ENCODE measurements around the gene SLCO4A1.

The SLCO4A1 gene

DNA sequence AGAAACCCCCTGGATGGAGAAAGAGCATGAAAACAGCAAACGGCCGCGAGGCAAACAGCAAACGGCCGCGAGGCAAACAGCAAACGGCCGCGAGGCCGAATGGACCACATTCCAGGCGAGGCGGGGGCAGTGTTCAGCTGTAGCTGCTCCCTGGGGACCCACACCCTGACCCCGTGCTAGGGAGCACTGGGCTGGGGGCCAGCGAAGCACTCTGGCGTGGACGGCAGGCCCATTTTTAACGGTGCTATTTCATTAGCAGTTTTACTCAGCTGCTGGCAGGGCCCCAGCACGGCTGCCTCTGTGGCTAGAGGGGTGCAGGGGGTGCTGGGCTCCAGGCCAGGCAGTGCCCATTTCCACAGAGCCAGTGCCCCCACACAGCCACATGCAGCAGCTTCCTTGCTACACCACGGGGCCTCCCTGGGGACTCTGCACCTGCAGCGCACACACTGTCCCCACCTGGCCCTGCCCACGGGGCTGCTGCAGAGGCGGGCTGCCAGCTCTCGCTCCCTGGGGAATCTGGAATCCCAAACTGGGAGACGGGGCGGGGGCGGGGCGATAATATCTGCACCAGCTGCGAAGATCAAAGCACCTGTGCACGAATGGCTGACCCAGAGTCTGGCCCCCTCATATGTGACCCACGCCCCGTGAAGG, 35.6 kb upstream of the SLCO4A1 start:
- DNase-seq, result no peak

GRCh38 chr20:62607366-62608217, 34.7 kb upstream of the SLCO4A1 start:
- DNase-seq, result no peak

DNA sequence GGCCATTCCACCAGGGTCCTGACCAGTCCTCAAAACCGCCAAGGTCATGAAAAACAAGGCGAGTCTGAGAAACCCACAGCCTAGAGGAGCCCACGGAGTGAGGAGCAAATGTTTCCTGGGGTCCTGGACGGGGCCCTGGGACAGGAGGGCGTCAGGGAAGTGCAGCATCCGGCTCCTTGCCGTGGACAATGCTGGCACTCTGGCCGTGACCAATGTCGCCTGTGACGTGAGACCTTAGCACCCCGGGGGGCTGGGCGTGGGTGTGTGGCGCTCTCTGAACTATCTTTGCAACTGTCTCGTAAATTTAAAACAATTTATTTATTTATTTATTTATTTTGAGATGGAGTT, 34.1 kb upstream of the SLCO4A1 start:
- DNase-seq, result no peak

DNA sequence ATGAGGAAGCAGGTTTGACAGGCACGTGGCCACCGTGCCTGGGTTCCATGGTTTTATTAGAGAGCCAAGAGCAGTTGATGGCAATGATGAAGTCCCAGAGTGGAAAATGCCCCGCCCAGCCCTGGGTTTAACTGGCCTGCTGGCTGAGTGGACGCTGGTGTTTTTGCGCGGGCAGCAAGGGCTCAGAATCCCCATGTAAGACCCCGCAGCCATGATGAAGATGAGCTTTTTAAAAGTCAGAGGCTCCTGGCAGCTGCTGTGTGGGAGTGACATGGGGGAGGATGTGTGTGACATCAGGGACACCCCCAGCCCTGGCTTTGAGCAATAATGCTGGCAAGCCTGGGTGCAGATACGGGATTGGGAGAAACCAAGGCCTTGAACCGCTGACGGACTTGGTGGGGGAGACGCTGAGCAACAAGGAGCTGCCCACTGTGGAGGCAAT, 33.0 kb upstream of the SLCO4A1 start:
- no peak for DNase-seq

DNA sequence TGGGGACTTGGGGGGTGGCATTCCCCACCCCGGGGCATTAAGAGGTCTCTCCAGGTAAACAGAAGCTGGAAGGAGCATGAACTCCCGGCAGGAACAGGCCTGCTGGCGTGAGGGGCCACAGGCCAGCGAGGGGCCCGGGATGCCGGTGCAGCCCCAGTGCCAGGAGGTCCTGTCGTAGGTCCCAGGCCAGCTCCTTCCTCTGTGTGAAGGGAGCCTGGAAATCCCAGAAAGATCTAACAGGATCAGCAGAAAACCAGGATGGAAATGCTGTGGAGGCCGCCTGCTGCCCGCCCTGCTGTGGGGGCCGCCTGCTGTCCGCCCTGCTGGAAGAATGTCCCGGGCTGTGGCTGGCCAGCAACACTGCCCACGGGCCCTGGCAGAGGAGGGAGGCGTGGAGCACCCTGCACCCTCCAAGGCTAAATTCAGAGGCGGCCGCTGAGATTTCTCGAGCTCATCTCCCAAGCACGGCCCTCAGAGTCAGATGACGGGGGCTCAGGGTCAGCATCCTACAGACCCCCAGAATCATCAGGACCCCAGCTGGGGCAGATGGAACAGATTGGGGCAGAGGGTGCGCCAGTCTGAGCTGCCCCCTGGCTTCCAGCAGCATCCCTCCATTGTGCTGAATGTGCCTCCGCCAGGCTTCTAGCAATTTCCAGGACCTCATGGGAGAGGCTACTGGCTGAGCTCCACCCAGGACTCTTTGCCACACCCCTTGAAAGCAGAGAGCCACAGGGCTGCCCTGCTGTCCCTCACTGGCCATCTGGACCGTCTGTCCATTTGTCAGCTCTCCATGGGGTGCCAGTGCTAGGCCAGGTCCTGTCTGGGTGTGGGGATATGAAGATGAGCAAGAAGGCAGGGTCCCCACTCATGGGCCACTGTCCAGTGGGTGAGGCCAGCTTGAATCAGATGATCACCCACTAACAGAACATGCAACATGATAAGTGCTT, 32.2 kb upstream of the SLCO4A1 start:
- DNase-seq, result no peak

DNA sequence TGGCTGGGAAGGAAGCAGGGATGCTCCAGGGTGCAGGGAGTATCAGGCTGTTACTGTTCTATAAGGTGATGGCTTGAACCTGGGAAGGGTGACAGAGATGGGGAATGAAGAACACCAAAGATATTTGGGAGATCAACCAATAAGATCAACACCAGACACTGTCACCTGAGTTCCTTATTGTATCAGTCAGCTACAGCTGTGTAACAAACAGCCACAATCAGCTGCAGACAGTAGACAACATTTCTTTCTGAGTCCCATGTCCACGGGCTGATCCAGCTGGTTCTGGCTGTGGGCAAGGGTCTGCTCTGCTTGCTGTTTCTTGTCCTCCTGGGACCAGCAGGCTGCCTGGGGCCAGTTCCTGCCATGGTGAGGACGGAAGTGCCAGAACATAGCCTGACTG, 31.3 kb upstream of the SLCO4A1 start:
- no peak for DNase-seq

DNA sequence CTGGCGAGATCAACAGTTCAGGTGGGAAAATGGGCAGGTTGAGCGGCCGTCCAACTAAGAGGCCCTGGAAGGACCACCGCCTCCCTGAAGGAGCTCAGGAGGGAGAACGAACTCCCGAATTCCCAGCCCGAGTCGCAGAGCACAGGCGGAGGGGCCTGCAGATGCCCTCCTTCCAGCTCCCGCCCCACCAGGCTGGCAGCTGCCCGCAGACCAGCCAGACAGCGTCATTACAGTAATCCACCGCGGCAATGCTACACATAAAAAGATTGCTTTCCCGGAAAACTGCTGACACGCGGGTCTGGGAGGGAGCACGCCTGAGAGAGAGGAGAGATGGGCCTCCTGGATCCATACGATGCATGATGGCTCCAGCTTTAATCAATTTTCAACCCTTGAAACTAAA, 30.5 kb upstream of the SLCO4A1 start:
- no peak for DNase-seq

GRCh38 chr20:62614085-62614960, 28.0 kb upstream of the SLCO4A1 start:
- DNase-seq, result no peak

DNA sequence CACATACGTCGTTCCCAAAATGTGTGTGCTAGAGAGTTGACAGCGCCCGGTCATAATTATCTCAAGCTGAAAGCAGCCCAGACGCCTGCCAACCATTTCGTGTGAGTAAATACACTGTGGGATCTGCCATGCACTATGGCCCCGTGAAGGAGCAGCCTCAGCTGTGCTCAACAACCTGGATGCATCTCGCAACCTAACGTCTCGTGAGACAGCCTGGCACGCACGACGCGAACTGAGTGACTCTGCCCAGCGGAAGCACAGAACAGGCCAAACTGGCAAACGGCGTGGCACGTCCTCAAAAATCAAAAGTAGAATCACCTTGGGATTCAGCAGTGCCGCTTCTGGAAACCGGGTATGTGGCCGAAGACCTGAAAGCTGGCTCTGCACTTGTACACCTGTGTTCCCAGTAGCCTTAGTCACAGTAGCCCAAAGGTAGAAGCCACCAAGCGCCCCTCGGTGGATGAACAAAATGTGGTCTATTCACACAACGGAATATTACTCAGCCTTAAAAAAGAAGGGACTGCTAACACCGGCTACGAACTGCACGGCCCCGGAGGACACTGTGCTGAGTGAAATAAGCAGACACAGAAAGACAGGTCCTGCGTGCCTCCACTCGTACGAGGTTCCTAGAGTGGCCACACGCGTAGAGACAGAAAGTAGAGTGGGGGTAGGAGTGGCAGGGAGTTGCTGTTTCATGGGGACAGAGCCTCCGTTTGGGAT, 27.2 kb upstream of the SLCO4A1 start:
- DNase-seq, result no peak

- DNase-seq, result no peak
Observed at GRCh38 chr20:62615750-62616251, 26.5 kb upstream of the SLCO4A1 start.

DNA sequence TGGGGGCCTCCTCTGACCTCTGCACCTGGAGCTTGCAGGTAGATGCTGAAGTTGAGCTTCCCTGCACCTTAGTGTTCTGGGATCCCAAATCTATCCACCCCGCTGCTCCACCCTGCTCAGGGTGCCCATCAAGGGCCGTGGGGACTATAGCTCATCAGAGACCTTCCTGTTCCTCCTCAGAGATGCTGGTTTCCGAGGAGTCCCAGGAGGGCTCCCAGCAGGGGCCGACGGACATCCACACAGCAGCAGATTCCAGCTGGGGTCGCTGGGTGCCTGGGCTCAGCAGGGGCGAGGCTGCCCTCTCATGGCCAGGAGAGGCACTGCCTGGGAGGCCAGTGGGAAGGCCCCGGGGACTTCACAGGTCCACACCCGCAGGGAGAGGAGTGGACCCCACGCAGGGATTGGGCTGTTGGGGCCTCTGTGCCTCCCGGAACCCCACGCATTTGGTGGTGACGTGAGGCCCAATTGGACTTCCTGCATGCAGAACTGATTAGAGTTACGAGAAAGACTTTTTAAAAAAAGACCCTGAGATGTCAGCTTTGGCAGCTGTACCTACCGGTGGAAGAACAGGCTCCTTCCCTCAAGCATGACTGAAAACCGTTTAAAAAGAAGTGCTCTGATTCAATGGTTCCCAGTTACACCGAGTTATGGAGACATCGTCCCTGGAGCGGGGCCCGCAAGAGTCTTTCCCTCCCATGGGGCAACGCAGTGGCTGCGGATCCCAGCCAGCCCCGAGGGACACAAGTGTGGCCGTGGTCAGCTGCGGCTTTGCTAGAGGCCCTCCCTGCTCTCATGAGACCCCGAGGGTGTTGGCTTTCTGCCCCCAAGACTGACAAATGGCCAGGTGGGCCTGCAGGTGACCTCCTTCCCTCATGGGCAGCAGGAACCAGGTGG, 25.3 kb upstream of the SLCO4A1 start:
- DNase-seq, result no peak

DNA sequence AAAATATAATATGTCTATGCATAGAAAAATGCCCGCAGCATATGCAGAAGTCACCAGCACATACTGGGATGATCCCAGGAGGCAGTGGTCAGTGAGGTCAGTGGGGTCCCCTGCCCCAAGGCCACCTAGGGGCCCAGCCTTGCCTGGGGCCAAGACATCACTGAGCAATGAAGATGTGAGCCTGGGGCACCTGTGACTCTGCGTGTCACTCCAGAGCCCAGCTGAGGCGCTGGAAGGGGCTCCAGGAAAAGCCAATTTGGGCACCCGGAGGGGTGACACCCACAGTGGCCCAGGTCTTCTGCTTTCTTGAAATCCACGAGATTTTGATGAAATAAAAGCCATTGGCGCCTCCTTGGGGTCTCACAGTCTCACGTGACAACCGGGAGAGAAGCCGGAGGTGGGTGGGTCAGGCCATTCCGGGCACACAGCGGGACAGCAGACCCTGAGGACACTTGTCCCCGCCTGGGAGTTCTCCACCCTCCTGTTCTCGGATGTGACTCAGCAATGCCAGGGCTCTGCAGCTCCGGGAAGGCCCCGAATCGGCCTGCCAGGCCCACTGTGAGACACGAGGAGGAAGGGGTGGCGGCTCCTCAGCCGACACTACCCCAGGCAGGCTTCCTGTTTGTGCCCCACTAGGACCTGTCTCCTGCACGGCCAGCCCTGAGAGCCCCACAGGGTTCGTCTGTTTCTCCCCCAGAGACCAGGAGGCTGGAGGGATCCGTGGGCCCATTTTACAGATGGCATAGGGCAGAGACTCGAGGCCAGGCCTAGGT, 24.4 kb upstream of the SLCO4A1 start:
- DNase-seq, result no peak

DNA sequence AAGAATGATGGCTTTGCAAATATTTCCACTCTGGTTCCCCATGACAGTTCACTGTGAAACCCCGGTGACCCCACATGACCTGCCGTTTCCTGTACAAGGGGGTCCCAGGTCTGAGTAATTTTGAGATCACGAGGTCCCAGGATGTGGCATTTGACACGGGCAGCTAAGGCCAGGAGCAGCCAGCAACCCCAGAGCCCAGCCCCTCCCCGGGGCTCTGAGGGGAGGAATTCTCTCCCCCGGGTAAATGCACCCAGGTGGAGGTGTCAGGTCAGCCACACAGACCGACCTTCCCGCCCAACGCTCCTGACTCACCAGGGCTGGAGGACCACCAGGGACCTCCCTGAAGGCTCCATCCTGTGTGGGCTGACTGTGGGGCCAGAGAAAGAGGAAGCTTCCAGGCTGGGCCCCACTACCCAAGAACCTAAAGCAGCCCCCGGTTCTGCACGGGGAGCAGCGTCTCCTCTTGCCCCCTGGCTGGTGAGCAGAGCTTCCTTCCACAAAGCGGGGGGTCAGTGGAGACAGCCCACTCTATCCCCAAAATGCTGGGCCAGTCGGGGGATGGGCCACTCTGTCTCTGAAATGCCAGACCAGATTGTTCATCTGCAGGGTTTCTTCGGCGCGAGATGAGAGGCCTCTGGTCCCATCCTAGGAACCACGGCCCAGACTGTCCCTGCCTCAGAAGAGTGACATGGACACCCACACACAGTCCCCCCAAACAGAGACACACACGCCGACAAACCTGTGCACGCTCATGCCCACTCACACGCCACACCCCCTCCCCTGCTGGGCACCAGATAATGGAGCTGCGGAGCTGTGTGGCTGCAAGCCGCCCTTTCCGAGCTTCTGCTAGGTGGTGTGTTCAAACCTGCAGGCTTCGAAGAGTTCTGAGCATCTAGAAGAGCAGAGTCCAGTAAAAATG, 23.4 kb upstream of the SLCO4A1 start:
- DNase-seq, result no peak

DNA sequence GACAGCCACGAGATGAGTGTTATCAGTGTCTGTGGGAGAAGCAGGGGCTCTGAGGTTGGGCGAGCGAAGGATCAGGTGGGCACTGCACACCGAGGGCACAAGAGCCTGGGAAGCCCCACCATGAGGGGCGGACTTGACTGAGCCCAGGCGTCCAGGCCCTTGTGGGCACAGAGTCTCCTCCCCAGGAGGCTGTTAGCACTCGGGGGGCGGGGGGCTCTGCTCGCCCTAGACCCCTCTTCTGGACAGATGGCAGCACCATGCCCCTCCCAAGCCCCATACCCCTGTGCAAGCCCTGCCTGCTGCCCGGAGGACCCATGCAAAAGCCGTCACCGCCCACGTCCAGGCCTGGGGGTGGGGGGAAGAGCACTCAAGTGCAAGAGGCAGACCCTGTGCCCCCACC, 21.7 kb upstream of the SLCO4A1 start:
- DNase-seq, result no peak

DNA sequence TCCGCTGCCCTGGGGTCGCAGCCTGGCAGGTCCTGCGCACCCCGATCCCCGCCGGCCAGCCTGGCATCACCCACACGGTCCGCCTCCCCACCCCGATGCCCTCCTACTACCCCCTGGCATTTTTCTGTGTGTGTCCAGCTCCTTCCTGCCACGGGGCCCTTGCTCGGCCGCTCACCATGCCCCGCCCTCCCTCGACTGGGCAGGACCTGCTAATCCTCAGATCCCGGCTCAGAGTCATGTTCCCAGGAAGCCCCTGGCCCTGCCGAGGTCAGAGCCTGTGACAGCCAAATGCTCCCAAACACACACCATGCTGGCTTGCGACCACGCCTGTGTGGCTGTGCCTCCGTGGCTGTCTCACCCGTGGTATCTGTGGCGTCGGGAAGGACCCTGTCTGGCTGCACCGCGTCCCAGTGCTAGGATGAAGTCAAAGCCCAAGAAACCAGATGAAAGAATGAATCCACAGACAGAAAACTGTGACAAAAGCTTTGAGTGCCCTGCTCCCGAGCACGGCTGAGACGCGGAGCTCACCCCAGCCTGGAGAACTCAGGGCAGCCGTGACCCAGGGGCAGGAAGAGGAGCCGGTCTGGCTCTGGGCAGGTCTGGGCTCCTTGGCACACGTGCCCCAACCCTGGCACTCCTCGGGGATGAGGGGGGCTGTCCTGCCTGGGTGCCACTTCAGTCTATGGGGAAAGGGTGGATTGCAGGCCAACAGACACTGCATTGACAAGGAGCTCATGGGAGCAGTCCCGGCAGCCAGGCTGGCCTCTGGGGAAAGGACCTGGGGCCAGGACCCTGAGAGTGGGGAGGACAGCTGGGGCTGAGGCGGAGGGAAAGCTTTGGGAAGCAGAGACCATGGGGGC, 20.8 kb upstream of the SLCO4A1 start:
- no peak for DNase-seq

DNA sequence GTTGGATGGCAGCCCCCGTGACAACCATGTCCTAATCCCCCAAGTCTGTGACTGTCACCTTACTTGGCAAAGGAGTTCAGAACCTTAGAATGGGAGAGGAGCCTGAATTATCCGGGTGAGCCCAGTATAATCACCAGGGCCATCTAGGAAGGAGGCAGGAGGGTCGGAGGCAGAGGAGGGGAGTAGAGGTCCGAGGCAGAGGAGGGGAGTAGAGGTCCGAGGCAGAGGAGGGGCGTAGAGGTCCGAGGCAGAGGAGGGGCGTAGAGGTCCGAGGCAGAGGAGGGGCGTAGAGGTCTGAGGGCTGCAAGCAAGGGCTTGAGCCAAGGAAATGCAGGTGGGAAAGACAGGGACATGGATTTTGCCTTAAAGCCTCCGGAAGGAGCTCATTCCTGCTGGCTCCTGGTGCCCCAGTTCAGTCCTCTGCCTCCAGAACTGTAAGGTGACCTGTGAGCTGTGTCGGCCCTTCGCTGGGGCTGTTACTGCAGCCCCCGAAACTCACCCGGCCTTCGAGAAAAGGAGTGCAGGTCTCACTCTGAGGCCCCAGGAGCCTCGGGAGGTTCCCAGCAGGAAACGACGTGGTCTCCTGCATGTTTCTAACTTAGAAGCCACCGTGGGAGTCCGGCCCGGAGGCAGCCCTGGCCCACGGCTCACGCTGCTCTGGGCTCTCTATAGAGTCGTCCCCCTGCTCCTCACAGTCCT, 20.0 kb upstream of the SLCO4A1 start:
- no peak for DNase-seq
